Keratinocyte (primary cell): ENCODE data around the gene CDK17. TPM values are rescaled to one million over a fixed set of nuclear protein-coding genes. Genes with fewer than 3 reads are reported as not detected.

Experiments used
- DNase-seq: peaks from one replicate; pipeline ENCODE4 v3.0.0-alpha.2; 2011; ENCODE audit warnings: low read depth, missing footprints, low spot score
- FAIRE-seq: peaks from 2 replicates; lab custom pipeline; 2011; peaks lifted over from hg19 to GRCh38; lab: Jason Lieb, UNC
- H2AFZ ChIP-seq: 2 replicates; pipeline ENCODE4 v1.6.0; 2012; ENCODE audit warnings: low read length, control low read depth, inconsistent platforms; ENCODE audit not compliant: control insufficient read depth
- H3K27ac ChIP-seq: 2 replicates; pipeline ENCODE4 v1.5.1; 2011; ENCODE audit warnings: low read length; ENCODE audit not compliant: control insufficient read depth, insufficient read depth
- H3K27me3 ChIP-seq: 3 replicates; pipeline ENCODE4 v1.6.0; 2011; ENCODE audit warnings: low read length; ENCODE audit not compliant: control insufficient read depth, insufficient read depth; ENCODE audit errors: extremely low read depth
- H3K36me3 ChIP-seq, 2 experiments: 2 replicates in 1 of 2; 3 replicates in 1 of 2; pipeline ENCODE4 v1.5.1; 2011; ENCODE audit warnings: low read length in 2 of 2, mild to moderate bottlenecking in 1 of 2; ENCODE audit not compliant: control insufficient read depth in 2 of 2, insufficient read depth in 2 of 2; ENCODE audit errors: extremely low read depth in 1 of 2
- H3K4me1 ChIP-seq: 3 replicates; pipeline ENCODE4 v1.5.1; 2011; ENCODE audit warnings: low read length; ENCODE audit not compliant: control insufficient read depth, insufficient read depth; ENCODE audit errors: extremely low read depth
- H3K4me2 ChIP-seq: 3 replicates; pipeline ENCODE4 v1.6.0; 2011; ENCODE audit warnings: low read depth, low read length; ENCODE audit not compliant: control insufficient read depth, insufficient read depth; ENCODE audit errors: extremely low read depth
- H3K4me3 ChIP-seq, 3 experiments: fragments of 200-600 bp in 1 of 3; sonication (generic) in 1 of 3; 2 replicates in 2 of 3; 3 replicates in 1 of 3; pipeline ENCODE4 v1.5.1; 2011 to 2016; ENCODE audit warnings: low read length in 3 of 3, mild to moderate bottlenecking in 3 of 3, control low read depth in 2 of 3, inconsistent platforms in 1 of 3, low read depth in 1 of 3, mixed read lengths in 1 of 3, mixed run types in 1 of 3, moderate library complexity in 1 of 3; ENCODE audit not compliant: control insufficient read depth in 2 of 3, insufficient read depth in 2 of 3; ENCODE audit errors: extremely low read depth in 1 of 3
- H3K79me2 ChIP-seq: 2 replicates; pipeline ENCODE4 v1.6.0; 2012; ENCODE audit warnings: low read length; ENCODE audit not compliant: control insufficient read depth, insufficient read depth
- H3K9ac ChIP-seq: 3 replicates; pipeline ENCODE4 v1.6.0; 2011; ENCODE audit warnings: low read length; ENCODE audit not compliant: control insufficient read depth, insufficient read depth; ENCODE audit errors: extremely low read depth
- H3K9me1 ChIP-seq: 3 replicates; pipeline ENCODE4 v1.6.0; 2011; ENCODE audit warnings: low read length; ENCODE audit not compliant: control insufficient read depth, insufficient read depth; ENCODE audit errors: extremely low read depth
- H3K9me3 ChIP-seq: 2 replicates; pipeline ENCODE4 v1.5.1; 2012; ENCODE audit warnings: low read depth, low read length; ENCODE audit not compliant: control insufficient read depth
- H4K20me1 ChIP-seq: 3 replicates; pipeline ENCODE4 v1.6.0; 2011; ENCODE audit warnings: low read length; ENCODE audit not compliant: control insufficient read depth, insufficient read depth; ENCODE audit errors: extremely low read depth
- EZH2 ChIP-seq: IDR thresholded peaks from one replicate; pipeline ENCODE4 v1.6.1; 2012; ENCODE audit warnings: inconsistent platforms, mild to moderate bottlenecking, low read length, moderate library complexity
- dilution Hi-C: fragments of 300-500 bp; cut with MboI; formaldehyde crosslinking; loops from one replicate; pipeline ENCODE4 v1.7.0; 2020; ENCODE audit warnings: low sequenced_read_pairs; ENCODE audit not compliant: extremely low pct_ligation_motif_present
- polyA plus RNA-seq, 5 experiments: library from polyadenylated mRNA; depleted of rRNA in 3 of 5; stranded (reverse) in 3 of 5; stranded (forward) in 1 of 5; unstranded in 1 of 5; fragments of >200 nt; gene quantifications; 1 replicate in 1 of 5; 2 replicates in 3 of 5; 3 replicates in 1 of 5; pipeline versions ENCODE4 v1.2.1 to v1.2.3, GENCODE V29; 2011 to 2012; ENCODE audit warnings: missing spikeins in 2 of 5, low read depth in 1 of 5, low replicate concordance in 1 of 5
- TF ChIP-seq, protein P1 (sequence below), 3 experiments: IDR thresholded peaks in 1 of 3; conservative IDR thresholded peaks in 1 of 3; optimal IDR thresholded peaks in 1 of 3; 2 replicates in 2 of 3; 3 replicates in 1 of 3; pipeline versions ENCODE3 to v1.5.1; 2011; ENCODE audit warnings: low read length in 3 of 3, mild to moderate bottlenecking in 3 of 3, moderate library complexity in 2 of 3, control low read depth in 1 of 3, inconsistent platforms in 1 of 3; ENCODE audit not compliant: insufficient read depth in 2 of 3; ENCODE audit errors: extremely low read depth in 1 of 3

The CDK17 gene
- polyA plus RNA-seq, 1 donor (not counting 4 experiments of a cell fraction or from before 2014, with no cell fraction given), result 33.0 TPM

DNA sequence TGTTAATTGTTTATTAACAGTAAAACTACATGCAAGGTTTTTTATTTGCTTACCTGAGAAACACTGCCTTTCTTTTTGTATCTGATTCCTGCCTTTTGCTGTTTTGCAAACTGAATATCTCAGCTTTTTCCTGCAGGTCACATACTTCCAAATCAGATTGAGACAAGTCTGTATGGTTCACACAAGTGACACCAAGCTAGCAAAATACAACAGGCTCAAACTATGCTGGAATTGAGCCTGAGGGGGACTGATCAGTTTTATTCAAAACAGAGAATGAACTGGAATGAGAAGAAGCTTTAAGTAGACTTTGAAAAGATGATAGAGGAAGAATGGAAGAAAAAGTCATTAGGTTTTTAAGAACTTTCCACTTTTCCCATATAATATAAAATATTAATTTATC, 12.2 kb upstream of the CDK17 start:
- H3K4me1 ChIP-seq, result peaks cover 31% of the 10 kb centered on the region
- TF ChIP-seq EZH2, result no peak
- TF ChIP-seq, protein P1, sequence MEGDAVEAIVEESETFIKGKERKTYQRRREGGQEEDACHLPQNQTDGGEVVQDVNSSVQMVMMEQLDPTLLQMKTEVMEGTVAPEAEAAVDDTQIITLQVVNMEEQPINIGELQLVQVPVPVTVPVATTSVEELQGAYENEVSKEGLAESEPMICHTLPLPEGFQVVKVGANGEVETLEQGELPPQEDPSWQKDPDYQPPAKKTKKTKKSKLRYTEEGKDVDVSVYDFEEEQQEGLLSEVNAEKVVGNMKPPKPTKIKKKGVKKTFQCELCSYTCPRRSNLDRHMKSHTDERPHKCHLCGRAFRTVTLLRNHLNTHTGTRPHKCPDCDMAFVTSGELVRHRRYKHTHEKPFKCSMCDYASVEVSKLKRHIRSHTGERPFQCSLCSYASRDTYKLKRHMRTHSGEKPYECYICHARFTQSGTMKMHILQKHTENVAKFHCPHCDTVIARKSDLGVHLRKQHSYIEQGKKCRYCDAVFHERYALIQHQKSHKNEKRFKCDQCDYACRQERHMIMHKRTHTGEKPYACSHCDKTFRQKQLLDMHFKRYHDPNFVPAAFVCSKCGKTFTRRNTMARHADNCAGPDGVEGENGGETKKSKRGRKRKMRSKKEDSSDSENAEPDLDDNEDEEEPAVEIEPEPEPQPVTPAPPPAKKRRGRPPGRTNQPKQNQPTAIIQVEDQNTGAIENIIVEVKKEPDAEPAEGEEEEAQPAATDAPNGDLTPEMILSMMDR (optimal IDR thresholded peaks at IDR 0.05 in 1 of 3, IDR thresholded peaks at IDR 0.05 in 1 of 3, conservative IDR thresholded peaks at IDR 0.05 in 1 of 3; ENCODE audit: extremely low read depth in 1 of 3, insufficient read depth in 2 of 3, low read length in 3 of 3), result no peak
- H3K36me3 ChIP-seq, result no peaks in the 10 kb centered on the region
- no peak overlapping the region for H3K27ac ChIP-seq
- no peak overlapping the region for H3K9ac ChIP-seq
- H3K4me2 ChIP-seq, result no peak overlapping the region
- H3K9me3 ChIP-seq, result no peaks in the 10 kb centered on the region
- no peaks in the 10 kb centered on the region for H4K20me1 ChIP-seq
- no peaks in the 10 kb centered on the region for H3K9me1 ChIP-seq
- dilution Hi-C loops, result no loop called here
- no peak for FAIRE-seq
- no peaks in the 10 kb centered on the region for H3K27me3 ChIP-seq
- no peak overlapping the region for H2AFZ ChIP-seq
- no peak for DNase-seq
- H3K79me2 ChIP-seq, result no peaks in the 10 kb centered on the region
- H3K4me3 ChIP-seq, result no peak overlapping the region

DNA sequence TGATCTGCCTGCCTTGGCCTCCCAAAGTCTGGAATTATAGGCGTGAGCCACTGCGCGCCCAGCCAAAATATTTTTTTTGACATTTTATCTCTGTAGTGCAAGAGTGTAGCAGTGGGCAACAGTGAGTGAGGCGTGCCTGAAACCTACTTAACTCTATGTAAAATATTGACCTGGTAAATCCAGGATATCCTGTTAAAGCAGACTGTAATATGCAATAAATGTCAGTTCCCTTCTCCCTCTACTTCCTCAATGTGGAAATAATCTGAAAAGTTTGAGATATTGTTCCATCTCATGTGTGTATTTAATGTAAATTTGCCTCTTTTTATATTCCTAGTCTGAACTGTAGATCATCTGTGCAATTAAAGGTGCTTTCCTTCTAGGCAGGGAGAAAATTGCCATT, 9.5 kb upstream of the CDK17 start:
- Histone ChIP-seq H3K4me1 (peaks cover 8% of the 10 kb centered on the region), H3K79me2 (no peaks in the 10 kb centered on the region), H3K9me1 (no peaks in the 10 kb centered on the region), H3K9ac (no peak overlapping the region), H4K20me1 (no peaks in the 10 kb centered on the region), H3K9me3 (no peaks in the 10 kb centered on the region), H3K36me3 (no peaks in the 10 kb centered on the region), H3K27me3 (no peaks in the 10 kb centered on the region), H3K27ac (no peak overlapping the region), H3K4me2 (no peak overlapping the region), H3K4me3 (no peak overlapping the region), H2AFZ (no peak overlapping the region)
- FAIRE-seq, result no peak
- dilution Hi-C loops, result no loop called here
- DNase-seq, result no peak
- TF ChIP-seq, protein P1 (optimal IDR thresholded peaks at IDR 0.05 in 1 of 3, IDR thresholded peaks at IDR 0.05 in 1 of 3, conservative IDR thresholded peaks at IDR 0.05 in 1 of 3; ENCODE audit: extremely low read depth in 1 of 3, insufficient read depth in 2 of 3, low read length in 3 of 3), result no peak
- TF ChIP-seq EZH2, result no peak
